ENCODE measurements around the gene LTBP1.
A peak's percentile ranks its signal among the peaks of the same experiment; 100 is the strongest.
"Not testable (repeated sequence)": the region's sequence is repeated elsewhere in the genome, so short reads cannot be mapped to it uniquely, and the experiment has no call there.

The LTBP1 gene

GRCh38 chr2:32904751-32905150 is 42.0 kb upstream of the LTBP1 start:
- in situ Hi-C loops (cut with HindIII; ENCODE audit: low sequenced_read_pairs), result no loop called here
- H3K4me3 ChIP-seq (ENCODE audit: low read depth, low read length), result no peak overlapping the region
- no peak for DNase-seq (ENCODE audit: low read depth)
- no peak for TF ChIP-seq CTCF (IDR thresholded peaks at IDR 0.05; ENCODE audit: low read depth, low read length, missing control alignments)

GRCh38 chr2:32905270-32905669 is 41.5 kb upstream of the LTBP1 start:
- in situ Hi-C loops (cut with HindIII; ENCODE audit: low sequenced_read_pairs), result no loop called here
- no peak for TF ChIP-seq CTCF (IDR thresholded peaks at IDR 0.05; ENCODE audit: low read depth, low read length, missing control alignments)
- no peak overlapping the region for H3K4me3 ChIP-seq (ENCODE audit: low read depth, low read length)
- no peak for DNase-seq (ENCODE audit: low read depth)

GRCh38 chr2:32910883-32911598 is 35.7 kb upstream of the LTBP1 start:
- in situ Hi-C loops (cut with HindIII; ENCODE audit: low sequenced_read_pairs), result no loop called here
- peak; percentile 35 for DNase-seq (ENCODE audit: low read depth)
- TF ChIP-seq CTCF (IDR thresholded peaks at IDR 0.05; ENCODE audit: low read depth, low read length, missing control alignments), result no peak

GRCh38 chr2:32915694-32916093 is 31.1 kb upstream of the LTBP1 start:
- DNase-seq (ENCODE audit: low read depth), result no peak
- in situ Hi-C loops (cut with HindIII; ENCODE audit: low sequenced_read_pairs), result no loop called here
- H3K4me3 ChIP-seq (ENCODE audit: low read depth, low read length), result no peak overlapping the region
- no peak for TF ChIP-seq CTCF (IDR thresholded peaks at IDR 0.05; ENCODE audit: low read depth, low read length, missing control alignments)

More at GRCh38 chr2:32910883-32911598, 35.7 kb upstream of the LTBP1 start:
- no peak overlapping the region for H3K4me3 ChIP-seq (ENCODE audit: low read depth, low read length)

GRCh38 chr2:32918774-32919173 is 28.0 kb upstream of the LTBP1 start:
- H3K4me3 ChIP-seq (ENCODE audit: low read depth, low read length), result no peak overlapping the region
- in situ Hi-C loops (cut with HindIII; ENCODE audit: low sequenced_read_pairs), result no loop called here
- TF ChIP-seq CTCF (IDR thresholded peaks at IDR 0.05; ENCODE audit: low read depth, low read length, missing control alignments), result no peak
- DNase-seq (ENCODE audit: low read depth), result no peak

- H3K4me3 ChIP-seq (ENCODE audit: low read depth, low read length); DNase-seq (ENCODE audit: low read depth); in situ Hi-C loops (cut with HindIII; ENCODE audit: low sequenced_read_pairs): not testable (repeated sequence)
These were observed 26.9 kb upstream of the LTBP1 start for GRCh38 chr2:32919901-32920300.

- H3K4me3 ChIP-seq (ENCODE audit: low read depth, low read length); in situ Hi-C loops (cut with HindIII; ENCODE audit: low sequenced_read_pairs); DNase-seq (ENCODE audit: low read depth): not testable (repeated sequence)
These were observed 25.3 kb upstream of the LTBP1 start for GRCh38 chr2:32921486-32921885.

GRCh38 chr2:32922501-32922900 is 24.3 kb upstream of the LTBP1 start:
- TF ChIP-seq CTCF (IDR thresholded peaks at IDR 0.05; ENCODE audit: low read depth, low read length, missing control alignments), result no peak
- no peak for DNase-seq (ENCODE audit: low read depth)
- no peak overlapping the region for H3K4me3 ChIP-seq (ENCODE audit: low read depth, low read length)
- in situ Hi-C loops (cut with HindIII; ENCODE audit: low sequenced_read_pairs), result no loop called here

All from astrocyte of the cerebellum (primary cell).